ENCODE measurements around the gene N4BP2L1. TPM values are rescaled to one million over a fixed set of nuclear protein-coding genes. Genes with fewer than 3 reads are reported as not detected.

N4BP2L1 gene
- polyA plus RNA-seq, 1 of the 3 experiments (the other 2 are of a cell fraction), result 1.2 TPM

GRCh38 chr13:32414580-32414979 lies 13.3 kb downstream of the N4BP2L1 start:
- H3K79me2 ChIP-seq (ENCODE audit: insufficient read depth), result no peaks in the 10 kb centered on the region
- H3F3A ChIP-seq (replicated peaks; ENCODE audit: insufficient read depth), result no peaks in the 10 kb centered on the region
- ChIA-PET POLR2A (no interaction called here), CTCF (interaction anchor here (0.5 to 1.9 kb wide), 4 partner anchors 10 to 395 kb away, joined by 3 to 5 read pairs (median 4); partner anchors contain the start of gene N4BP2L1)
- no peak overlapping the region for H3K4me2 ChIP-seq
- no peak overlapping the region for H3K4me3 ChIP-seq (ENCODE audit: low read depth in 2 of 2, low read length in 1 of 2)
- no peak for DNase-seq
- H2AFZ ChIP-seq (ENCODE audit: low read depth), result no peak overlapping the region
- H3K9ac ChIP-seq, result no peak overlapping the region
- TF ChIP-seq YY1 (IDR thresholded peaks at IDR 0.05; ENCODE audit: low read depth) (no peak), CHD2 (IDR thresholded peaks at IDR 0.05; ENCODE audit: low read length, partially characterized antibody) (no peak), NFIC (IDR thresholded peaks at IDR 0.05; ENCODE audit: borderline replicate concordance) (no peak), CTCF (IDR thresholded peaks at IDR 0.05) (no peak), EP300 (IDR thresholded peaks at IDR 0.05; ENCODE audit: borderline replicate concordance in 1 of 2, low read depth in 1 of 2, low read length in 1 of 2) (no peak), FOXJ3 (CRISPR knock-in tag; IDR thresholded peaks at IDR 0.05) (no peak), POLR2AphosphoS5 (IDR thresholded peaks at IDR 0.05; ENCODE audit: low read depth, low read length) (no peak), RFX5 (IDR thresholded peaks at IDR 0.05; ENCODE audit: low read length) (no peak), TEAD4 (IDR thresholded peaks at IDR 0.05; ENCODE audit: borderline replicate concordance, insufficient read depth) (no peak), RAD21 (IDR thresholded peaks at IDR 0.05; ENCODE audit: low read length) (no peak), SIN3A (IDR thresholded peaks at IDR 0.05; ENCODE audit: borderline replicate concordance, low read depth, low read length) (no peak)
- TF ChIP-seq, protein P1, sequence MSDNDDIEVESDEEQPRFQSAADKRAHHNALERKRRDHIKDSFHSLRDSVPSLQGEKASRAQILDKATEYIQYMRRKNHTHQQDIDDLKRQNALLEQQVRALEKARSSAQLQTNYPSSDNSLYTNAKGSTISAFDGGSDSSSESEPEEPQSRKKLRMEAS (IDR thresholded peaks at IDR 0.05; ENCODE audit: low read depth), result no peak
- TF ChIP-seq, protein P2, sequence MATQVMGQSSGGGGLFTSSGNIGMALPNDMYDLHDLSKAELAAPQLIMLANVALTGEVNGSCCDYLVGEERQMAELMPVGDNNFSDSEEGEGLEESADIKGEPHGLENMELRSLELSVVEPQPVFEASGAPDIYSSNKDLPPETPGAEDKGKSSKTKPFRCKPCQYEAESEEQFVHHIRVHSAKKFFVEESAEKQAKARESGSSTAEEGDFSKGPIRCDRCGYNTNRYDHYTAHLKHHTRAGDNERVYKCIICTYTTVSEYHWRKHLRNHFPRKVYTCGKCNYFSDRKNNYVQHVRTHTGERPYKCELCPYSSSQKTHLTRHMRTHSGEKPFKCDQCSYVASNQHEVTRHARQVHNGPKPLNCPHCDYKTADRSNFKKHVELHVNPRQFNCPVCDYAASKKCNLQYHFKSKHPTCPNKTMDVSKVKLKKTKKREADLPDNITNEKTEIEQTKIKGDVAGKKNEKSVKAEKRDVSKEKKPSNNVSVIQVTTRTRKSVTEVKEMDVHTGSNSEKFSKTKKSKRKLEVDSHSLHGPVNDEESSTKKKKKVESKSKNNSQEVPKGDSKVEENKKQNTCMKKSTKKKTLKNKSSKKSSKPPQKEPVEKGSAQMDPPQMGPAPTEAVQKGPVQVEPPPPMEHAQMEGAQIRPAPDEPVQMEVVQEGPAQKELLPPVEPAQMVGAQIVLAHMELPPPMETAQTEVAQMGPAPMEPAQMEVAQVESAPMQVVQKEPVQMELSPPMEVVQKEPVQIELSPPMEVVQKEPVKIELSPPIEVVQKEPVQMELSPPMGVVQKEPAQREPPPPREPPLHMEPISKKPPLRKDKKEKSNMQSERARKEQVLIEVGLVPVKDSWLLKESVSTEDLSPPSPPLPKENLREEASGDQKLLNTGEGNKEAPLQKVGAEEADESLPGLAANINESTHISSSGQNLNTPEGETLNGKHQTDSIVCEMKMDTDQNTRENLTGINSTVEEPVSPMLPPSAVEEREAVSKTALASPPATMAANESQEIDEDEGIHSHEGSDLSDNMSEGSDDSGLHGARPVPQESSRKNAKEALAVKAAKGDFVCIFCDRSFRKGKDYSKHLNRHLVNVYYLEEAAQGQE (IDR thresholded peaks at IDR 0.05; ENCODE audit: low read depth, low read length), result no peak
- TF ChIP-seq, protein P3, sequence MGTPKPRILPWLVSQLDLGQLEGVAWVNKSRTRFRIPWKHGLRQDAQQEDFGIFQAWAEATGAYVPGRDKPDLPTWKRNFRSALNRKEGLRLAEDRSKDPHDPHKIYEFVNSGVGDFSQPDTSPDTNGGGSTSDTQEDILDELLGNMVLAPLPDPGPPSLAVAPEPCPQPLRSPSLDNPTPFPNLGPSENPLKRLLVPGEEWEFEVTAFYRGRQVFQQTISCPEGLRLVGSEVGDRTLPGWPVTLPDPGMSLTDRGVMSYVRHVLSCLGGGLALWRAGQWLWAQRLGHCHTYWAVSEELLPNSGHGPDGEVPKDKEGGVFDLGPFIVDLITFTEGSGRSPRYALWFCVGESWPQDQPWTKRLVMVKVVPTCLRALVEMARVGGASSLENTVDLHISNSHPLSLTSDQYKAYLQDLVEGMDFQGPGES (IDR thresholded peaks at IDR 0.05; ENCODE audit: low read depth, low read length), result no peak
- H3K9me2 ChIP-seq, result no peaks in the 10 kb centered on the region
- 91% methylated on average over 2 of the region's 2 CpGs for WGBS (ENCODE audit: low lambda C conversion rate)
- no peaks in the 10 kb centered on the region for H3K27me3 ChIP-seq (ENCODE audit: insufficient read depth)
- no peaks in the 10 kb centered on the region; a peak in 1 of 4 replicates for H3K4me1 ChIP-seq (ENCODE audit: control insufficient read depth in 1 of 2, insufficient read depth in 2 of 2, low read depth in 1 of 2, low read length in 1 of 2)
- H3K27ac ChIP-seq (ENCODE audit: low read depth in 2 of 2, low read length in 1 of 2), result no peak overlapping the region
- no peaks in the 10 kb centered on the region for H3K36me3 ChIP-seq (replicated peaks in 1 of 2; ENCODE audit: control insufficient read depth in 1 of 2, insufficient read depth in 2 of 2, low read length in 1 of 2)
- no peaks in the 10 kb centered on the region for H4K20me1 ChIP-seq (ENCODE audit: insufficient read depth)
- no peaks in the 10 kb centered on the region for H3K9me3 ChIP-seq

Measured in SK-N-SH (cell line).